Measurements from ENCODE around the gene TLCD3B. TPM values are rescaled to one million over a fixed set of nuclear protein-coding genes. Genes with fewer than 3 reads are reported as not detected.
A peak's percentile ranks its signal among the peaks of the same experiment; 100 is the strongest.
"Not testable (repeated sequence)": the region's sequence is repeated elsewhere in the genome, so short reads cannot be mapped to it uniquely, and the experiment has no call there.

The TLCD3B gene
- total RNA-seq, 1 donor from 2014 or later, result 1.5 TPM

DNA sequence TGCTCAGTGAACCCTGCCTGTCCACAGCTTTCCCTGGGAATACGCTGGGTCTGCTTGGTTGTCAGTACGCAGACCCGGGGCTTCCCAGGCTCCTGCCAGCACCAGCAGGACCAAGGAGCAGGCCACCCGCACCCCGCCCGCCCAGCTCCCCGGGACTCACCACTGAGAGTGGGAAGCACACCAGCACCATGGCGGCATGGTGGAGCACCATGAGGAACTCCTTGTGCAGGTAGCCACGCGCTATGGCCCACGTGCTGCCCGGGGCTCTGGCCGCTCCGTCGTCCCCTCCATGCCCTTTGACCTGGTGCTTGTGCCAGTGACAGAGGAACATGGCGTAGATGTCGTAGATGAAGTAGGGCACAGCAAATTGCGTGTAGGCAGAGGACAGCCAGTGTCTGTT lies 4.6 kb downstream of the TLCD3B start:
- no peak for DNase-seq
- no peaks in the 10 kb centered on the region for H3K36me3 Mint-ChIP-seq (ENCODE audit: low read depth)
- intact Hi-C loops (cut with micrococcal nuclease), result loop anchor here (10.0 kb wide), 1 partner anchor 162 kb away; the partner anchor contains the start of gene CDIPT
- H3K9me3 Mint-ChIP-seq, result no peaks in the 10 kb centered on the region
- H3K27ac Mint-ChIP-seq, result no peak overlapping the region
- H3K4me3 Mint-ChIP-seq, result no peak overlapping the region
- H3K27me3 Mint-ChIP-seq, result peaks cover 41% of the 10 kb centered on the region
- peaks cover 2% of the 10 kb centered on the region for H3K4me1 Mint-ChIP-seq

GRCh38 chr16:30025574-30025973 lies 5.5 kb downstream of the TLCD3B start:
- Mint-ChIP-seq H3K27me3 (peaks cover 44% of the 10 kb centered on the region), H3K4me3 (no peak overlapping the region), H3K27ac (no peak overlapping the region), H3K36me3 (ENCODE audit: low read depth) (no peaks in the 10 kb centered on the region), H3K9me3 (no peaks in the 10 kb centered on the region), H3K4me1 (peaks cover 6% of the 10 kb centered on the region)
- intact Hi-C loops (cut with micrococcal nuclease), result loop anchor here (10.0 kb wide), 1 partner anchor 161 kb away; the partner anchor contains the start of gene CDIPT
- DNase-seq, result no peak

DNA sequence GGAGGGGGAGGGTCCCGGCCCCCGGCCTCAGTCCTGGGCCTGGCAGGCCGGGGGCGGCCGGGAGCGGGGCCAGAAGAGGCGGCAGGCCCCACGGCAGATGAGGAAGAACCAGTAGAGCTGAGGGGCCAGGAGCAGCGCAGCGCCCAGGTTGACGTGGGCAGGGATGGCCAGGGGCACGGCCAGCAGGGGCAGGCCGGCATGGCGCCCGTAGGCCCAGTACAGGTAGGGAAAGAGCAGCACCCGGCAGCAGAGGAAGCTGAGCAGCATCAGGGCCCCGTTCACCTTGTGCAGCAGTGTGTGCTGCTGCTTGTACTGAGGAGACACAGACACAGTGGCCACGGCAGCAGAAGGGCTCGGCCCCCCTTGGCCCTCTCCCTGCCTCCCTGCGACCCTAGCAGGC lies 5.9 kb downstream of the TLCD3B start:
- Mint-ChIP-seq H3K9me3 (no peaks in the 10 kb centered on the region), H3K4me3 (no peak overlapping the region), H3K27ac (no peak overlapping the region), H3K4me1 (peaks cover 4% of the 10 kb centered on the region), H3K27me3 (peaks cover 44% of the 10 kb centered on the region), H3K36me3 (ENCODE audit: low read depth) (no peaks in the 10 kb centered on the region)
- no peak for DNase-seq
- intact Hi-C loops (cut with micrococcal nuclease), result loop anchor here (10.0 kb wide), 1 partner anchor 160 kb away; the partner anchor contains the start of gene CDIPT

DNA sequence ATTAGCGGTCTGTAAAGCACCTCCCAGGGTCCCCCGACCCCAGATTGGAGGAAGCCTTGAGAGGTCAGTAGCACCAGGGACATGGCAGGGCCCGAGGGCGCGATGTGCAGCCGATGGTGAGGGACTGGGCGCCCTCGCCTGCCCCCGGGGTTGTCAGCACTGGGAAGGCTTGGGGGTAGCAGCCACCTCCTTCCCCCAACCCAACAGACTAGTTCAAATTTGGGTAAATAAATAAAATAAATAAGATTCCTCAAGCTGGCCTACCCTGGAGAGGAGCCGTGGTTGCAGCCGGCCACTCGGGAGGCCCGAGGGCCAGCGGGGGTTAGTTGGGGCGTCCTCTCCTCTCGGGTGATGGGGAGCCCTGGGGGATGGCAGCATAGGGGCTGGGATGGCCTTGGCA lies 6.6 kb downstream of the TLCD3B start:
- no peak for DNase-seq
- H3K4me1 Mint-ChIP-seq, result peaks cover 4% of the 10 kb centered on the region
- no peaks in the 10 kb centered on the region for H3K9me3 Mint-ChIP-seq
- no peaks in the 10 kb centered on the region for H3K36me3 Mint-ChIP-seq (ENCODE audit: low read depth)
- no peak overlapping the region for H3K27ac Mint-ChIP-seq
- intact Hi-C loops (cut with micrococcal nuclease), result loop anchor here (10.0 kb wide), 1 partner anchor 160 kb away; the partner anchor contains the start of gene CDIPT
- peaks cover 37% of the 10 kb centered on the region for H3K27me3 Mint-ChIP-seq
- H3K4me3 Mint-ChIP-seq, result no peak overlapping the region

DNA sequence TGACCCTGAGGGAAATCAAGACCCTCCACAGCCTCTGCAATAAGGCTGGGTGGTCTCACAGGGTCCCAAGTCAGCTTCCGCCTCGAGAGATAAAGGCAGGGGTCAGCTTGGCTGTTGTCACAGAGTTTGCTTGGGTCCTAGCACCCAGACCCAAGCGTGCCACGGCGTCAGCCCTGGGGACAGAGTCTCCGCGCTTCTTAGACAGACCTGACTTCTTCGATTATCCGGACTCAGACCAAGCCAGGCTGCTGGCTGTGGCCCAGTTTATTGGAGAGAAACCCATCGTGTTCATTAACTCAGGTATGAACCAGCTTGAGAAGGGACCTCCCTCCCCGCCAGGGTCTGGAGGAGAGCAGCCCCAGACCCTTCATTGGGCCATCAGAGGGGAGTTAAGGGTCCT lies 7.5 kb downstream of the TLCD3B start:
- no peak for DNase-seq
- Mint-ChIP-seq H3K9me3 (no peaks in the 10 kb centered on the region), H3K27ac (no peak overlapping the region), H3K4me1 (peaks cover 6% of the 10 kb centered on the region), H3K36me3 (ENCODE audit: low read depth) (no peaks in the 10 kb centered on the region), H3K4me3 (no peak overlapping the region), H3K27me3 (peaks cover 34% of the 10 kb centered on the region)
- intact Hi-C loops (cut with micrococcal nuclease), result loop anchor here (10.0 kb wide), 1 partner anchor 159 kb away; the partner anchor contains the start of gene CDIPT

DNA sequence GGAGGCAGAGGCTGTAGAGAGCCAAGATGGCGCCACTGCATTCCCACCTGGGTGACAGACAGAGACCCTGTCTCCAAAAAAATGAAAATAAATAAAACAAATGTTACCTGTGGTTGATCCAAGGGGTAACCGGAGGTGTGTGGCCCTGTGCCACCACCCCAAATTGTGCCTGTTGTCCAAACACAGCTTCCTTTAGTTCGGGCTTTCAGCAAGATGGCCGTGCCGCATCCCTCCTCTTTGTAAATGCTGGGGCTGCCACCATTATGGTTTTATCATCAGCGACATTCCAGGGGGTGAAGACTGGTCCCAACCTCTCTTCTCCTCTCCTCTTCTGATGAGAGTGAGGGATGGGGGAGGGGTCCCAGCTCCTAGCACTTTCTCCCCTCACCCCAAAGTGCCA lies 8.2 kb downstream of the TLCD3B start, which contains the start of gene C16orf92:
C16orf92 (plus strand) TSS at position 312 of the 400 bp plus-strand sequence. CDS start 143 bp downstream, outside the sequence.
- Mint-ChIP-seq H3K9me3 (no peaks in the 10 kb centered on the region), H3K36me3 (ENCODE audit: low read depth) (no peaks in the 10 kb centered on the region), H3K4me1 (peaks cover 6% of the 10 kb centered on the region), H3K27me3 (peaks cover 30% of the 10 kb centered on the region), H3K4me3 (no peak within 1 kb of the TSS), H3K27ac (no peak within 1 kb of the TSS)
- no peak for DNase-seq
- intact Hi-C loops (cut with micrococcal nuclease), result loop anchor here (10.0 kb wide), 1 partner anchor 158 kb away; the partner anchor contains the start of gene CDIPT

DNA sequence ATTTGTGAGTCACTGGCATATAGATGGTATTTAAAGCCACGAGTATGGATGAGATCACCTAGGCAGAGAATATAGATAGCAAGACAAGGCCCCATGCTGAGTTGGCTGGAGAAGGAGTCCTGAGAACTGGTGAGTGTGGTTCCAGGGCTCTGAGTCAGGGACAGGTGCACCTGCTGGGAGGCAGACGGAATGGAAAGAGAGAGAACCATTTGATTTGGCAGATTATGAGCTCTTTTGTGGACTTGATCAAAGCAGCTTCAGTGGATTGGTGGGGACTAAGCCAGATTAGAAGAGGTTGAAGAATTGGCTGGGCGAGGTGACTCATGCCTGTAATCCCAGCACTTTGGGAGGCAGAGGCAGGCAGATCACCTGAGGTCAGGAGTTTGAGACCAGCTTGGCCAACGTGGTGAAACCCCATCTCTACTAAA lies 12.3 kb downstream of the TLCD3B start:
- intact Hi-C loops (cut with micrococcal nuclease), result no loop called here

GRCh38 chr16:30017937-30018336 lies 13.1 kb downstream of the TLCD3B start:
- H3K27ac Mint-ChIP-seq; intact Hi-C loops (cut with micrococcal nuclease); DNase-seq; H3K36me3 Mint-ChIP-seq (ENCODE audit: low read depth); H3K4me1 Mint-ChIP-seq; H3K9me3 Mint-ChIP-seq; H3K4me3 Mint-ChIP-seq: not testable (repeated sequence)
- H3K27me3 Mint-ChIP-seq, result peaks cover 23% of the 10 kb centered on the region

More for the DNA sequence above, 12.3 kb downstream of the TLCD3B start:
- Mint-ChIP-seq H3K4me3 (no peak overlapping the region), H3K36me3 (ENCODE audit: low read depth) (no peaks in the 10 kb centered on the region), H3K27ac (no peak overlapping the region), H3K4me1 (peaks cover 6% of the 10 kb centered on the region), H3K27me3 (peaks cover 23% of the 10 kb centered on the region), H3K9me3 (no peaks in the 10 kb centered on the region)
- no peak for DNase-seq

DNA sequence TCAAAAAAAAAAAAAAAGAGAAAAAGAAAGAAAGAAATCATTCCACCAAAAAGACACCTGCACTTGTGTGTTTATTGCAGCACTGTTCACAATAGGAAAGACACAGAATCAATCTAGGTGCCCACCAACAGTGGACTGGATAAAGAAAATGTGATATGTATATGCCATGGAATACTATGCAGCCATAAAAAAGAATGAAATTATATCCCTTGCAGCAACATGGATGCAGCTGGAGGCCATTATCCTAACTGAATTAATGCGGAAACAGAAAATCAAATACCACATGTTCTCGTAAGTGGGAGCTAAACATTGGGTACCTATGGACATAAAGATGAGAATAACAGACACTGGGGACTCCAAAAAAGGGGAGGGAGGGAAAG lies 13.8 kb downstream of the TLCD3B start:
- no peak overlapping the region for H3K27ac Mint-ChIP-seq
- H3K36me3 Mint-ChIP-seq (ENCODE audit: low read depth), result no peaks in the 10 kb centered on the region
- intact Hi-C loops (cut with micrococcal nuclease), result no loop called here
- peaks cover 29% of the 10 kb centered on the region for H3K27me3 Mint-ChIP-seq
- H3K4me3 Mint-ChIP-seq, result no peak overlapping the region
- no peak for DNase-seq
- no peaks in the 10 kb centered on the region for H3K9me3 Mint-ChIP-seq
- H3K4me1 Mint-ChIP-seq, result peaks cover 6% of the 10 kb centered on the region

- intact Hi-C loops (cut with micrococcal nuclease), result no loop called here
- no peak overlapping the region for H3K4me3 Mint-ChIP-seq
- DNase-seq, result no peak
- H3K4me1 Mint-ChIP-seq, result peaks cover 9% of the 10 kb centered on the region
- H3K9me3 Mint-ChIP-seq, result no peaks in the 10 kb centered on the region
- H3K27me3 Mint-ChIP-seq, result peaks cover 35% of the 10 kb centered on the region
- no peaks in the 10 kb centered on the region for H3K36me3 Mint-ChIP-seq (ENCODE audit: low read depth)
- H3K27ac Mint-ChIP-seq, result no peak overlapping the region
Measured at GRCh38 chr16:30016555-30017276, 14.4 kb downstream of the TLCD3B start.

GRCh38 chr16:30015450-30015849 lies 15.6 kb downstream of the TLCD3B start:
- intact Hi-C loops (cut with micrococcal nuclease); H3K4me1 Mint-ChIP-seq; H3K9me3 Mint-ChIP-seq; H3K36me3 Mint-ChIP-seq (ENCODE audit: low read depth); DNase-seq; H3K27ac Mint-ChIP-seq; H3K4me3 Mint-ChIP-seq: not testable (repeated sequence)
- H3K27me3 Mint-ChIP-seq, result peaks cover 33% of the 10 kb centered on the region

DNA sequence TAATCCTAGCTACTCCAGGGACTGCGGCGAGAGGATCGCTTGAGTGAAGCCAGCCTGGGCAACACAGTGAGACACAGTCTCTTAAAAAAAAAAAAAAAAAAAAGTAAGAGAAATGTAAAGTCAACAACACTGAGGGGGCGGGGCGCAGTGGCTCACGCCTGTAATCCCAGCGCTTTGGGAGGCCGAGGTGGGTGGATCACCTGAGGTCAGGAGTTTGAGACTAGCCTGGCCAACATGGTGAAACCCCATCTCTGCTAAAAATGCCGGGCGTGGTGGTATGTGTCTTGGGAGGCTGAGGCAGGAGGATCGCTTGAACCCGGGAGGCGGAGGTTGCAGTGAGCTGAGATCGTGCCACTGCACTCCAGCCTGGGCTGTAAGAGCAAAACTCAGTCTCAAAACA lies 18.5 kb downstream of the TLCD3B start:
- peaks cover 38% of the 10 kb centered on the region for H3K27me3 Mint-ChIP-seq
- H3K9me3 Mint-ChIP-seq; H3K4me1 Mint-ChIP-seq; H3K4me3 Mint-ChIP-seq; H3K27ac Mint-ChIP-seq; DNase-seq; intact Hi-C loops (cut with micrococcal nuclease); H3K36me3 Mint-ChIP-seq (ENCODE audit: low read depth): not testable (repeated sequence)

DNA sequence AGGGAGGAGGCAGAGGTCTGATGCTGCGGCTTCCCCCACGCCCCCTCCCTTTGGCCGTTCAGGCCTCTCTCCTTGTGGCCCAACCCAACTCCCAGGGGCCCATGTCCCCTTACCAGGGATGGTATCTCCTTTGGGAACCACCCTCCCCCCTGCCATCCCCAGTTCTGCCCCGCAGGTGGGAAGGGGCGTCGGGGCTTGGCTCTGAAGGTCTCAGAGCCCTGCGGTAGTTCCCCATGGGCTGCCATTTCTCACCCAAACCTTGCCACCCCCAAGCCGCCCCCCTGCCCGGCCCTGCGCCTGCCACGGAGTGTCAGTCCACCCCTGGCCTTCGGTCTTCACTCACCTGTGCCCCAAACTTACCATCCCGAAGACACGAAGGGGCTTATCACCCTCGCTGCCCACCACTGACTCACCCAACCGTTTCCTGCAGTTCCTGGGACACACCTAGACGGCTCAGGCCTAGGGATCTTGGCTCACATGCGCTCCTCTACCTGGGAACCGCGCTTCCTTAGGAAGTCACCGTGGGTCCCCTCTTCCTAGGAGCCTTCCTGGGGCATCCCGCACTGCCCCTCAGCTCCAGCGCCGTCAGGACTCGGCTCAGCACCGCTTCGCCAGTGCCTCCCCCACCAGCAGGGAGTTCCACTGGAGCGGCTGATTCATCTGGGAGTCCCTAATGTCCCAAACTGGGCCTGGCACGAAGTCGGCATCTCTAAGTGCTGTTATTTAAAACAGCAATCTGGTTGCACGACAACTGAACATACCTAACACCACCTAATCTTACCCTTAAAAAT lies 19.2 kb downstream of the TLCD3B start:
- DNase-seq, result no peak
- H3K4me1 Mint-ChIP-seq, result peaks cover 6% of the 10 kb centered on the region
- H3K27ac Mint-ChIP-seq, result peak overlapping the region; percentile 9
- intact Hi-C loops (cut with micrococcal nuclease), result no loop called here
- H3K36me3 Mint-ChIP-seq (ENCODE audit: low read depth), result no peaks in the 10 kb centered on the region
- no peaks in the 10 kb centered on the region for H3K9me3 Mint-ChIP-seq
- peak overlapping the region; percentile 80 for H3K4me3 Mint-ChIP-seq
- H3K27me3 Mint-ChIP-seq, result peaks cover 35% of the 10 kb centered on the region

All from activated CD4-positive, alpha-beta T cell treated with anti-CD3 and anti-CD28 coated beads, Interleukin-2, amount 10 ng/mL, durations not matched to agents 24 days and 14 days (primary cell).